ENCODE data around the gene DPF3. TPM values are rescaled to one million over a fixed set of nuclear protein-coding genes. Genes with fewer than 3 reads are reported as not detected.
"Not testable (repeated sequence)": the region's sequence is repeated elsewhere in the genome, so short reads cannot be mapped to it uniquely, and the experiment has no call there.

Gene DPF3
- total RNA-seq, 2 donors from 2014 or later = 0.78 to 4.0 TPM

- H3K27me3 ChIP-seq = no peaks in the 10 kb centered on the region
- no peak overlapping the region for H3K27ac ChIP-seq
- no peaks in the 10 kb centered on the region for H3K36me3 ChIP-seq (replicated peaks in 1 of 2; ENCODE audit: insufficient read depth in 1 of 2, low read depth in 2 of 2)
- DNase-seq (no peak), ATAC-seq (no peak)
- TF ChIP-seq POLR2A (IDR thresholded peaks at IDR 0.05) (no peak), CTCF (IDR thresholded peaks at IDR 0.05) (no peak)
- intact Hi-C loops (cut with DNase I) = no loop called here
- H3K9me3 ChIP-seq = no peaks in the 10 kb centered on the region
- 84 to 90% methylated on average over 9 of the region's 9 CpGs for WGBS, 2 donors
- H3K4me1 ChIP-seq = no peaks in the 10 kb centered on the region
- H3K4me3 ChIP-seq = no peak overlapping the region
Measured at GRCh38 chr14:72751276-72752033, 142.4 kb downstream of the DPF3 start.

- H3K36me3 ChIP-seq (replicated peaks in 1 of 2; ENCODE audit: insufficient read depth in 1 of 2, low read depth in 2 of 2); H3K9me3 ChIP-seq; H3K27me3 ChIP-seq; DNase-seq; intact Hi-C loops (cut with DNase I); H3K4me3 ChIP-seq; ATAC-seq; H3K4me1 ChIP-seq; H3K27ac ChIP-seq: not testable (repeated sequence)
- 84 to 92% methylated on average over 3 to 4 of the region's 4 CpGs for WGBS, 2 donors
Measured at GRCh38 chr14:72748921-72749320, 145.0 kb downstream of the DPF3 start.

- Histone ChIP-seq H3K27ac (no peak overlapping the region), H3K9me3 (no peaks in the 10 kb centered on the region), H3K4me1 (peaks cover 22% of the 10 kb centered on the region), H3K4me3 (no peak overlapping the region), H3K27me3 (no peaks in the 10 kb centered on the region), H3K36me3 (replicated peaks in 1 of 2; ENCODE audit: insufficient read depth in 1 of 2, low read depth in 2 of 2) (no peaks in the 10 kb centered on the region)
- TF ChIP-seq POLR2A (IDR thresholded peaks at IDR 0.05) (no peak), CTCF (IDR thresholded peaks at IDR 0.05) (no peak)
- 81% methylated on average over 3 of the region's 3 CpGs for WGBS, 2 donors
- DNase-seq (no peak), ATAC-seq (no peak)
- intact Hi-C loops (cut with DNase I) = no loop called here
Measured at GRCh38 chr14:72747652-72748051, 146.2 kb downstream of the DPF3 start.

GRCh38 chr14:72745991-72746980 is 147.6 kb downstream of the DPF3 start:
- Histone ChIP-seq H3K27me3 (no peaks in the 10 kb centered on the region), H3K4me3 (no peak overlapping the region), H3K9me3 (no peaks in the 10 kb centered on the region), H3K36me3 (replicated peaks in 1 of 2; ENCODE audit: insufficient read depth in 1 of 2, low read depth in 2 of 2) (no peaks in the 10 kb centered on the region), H3K4me1 (peaks cover 22% of the 10 kb centered on the region), H3K27ac (no peak overlapping the region)
- ATAC-seq (no peak), DNase-seq (no peak)
- TF ChIP-seq CTCF (IDR thresholded peaks at IDR 0.05) (no peak), POLR2A (IDR thresholded peaks at IDR 0.05) (no peak)
- intact Hi-C loops (cut with DNase I) = no loop called here
- 89% methylated on average over 19 to 20 of the region's 20 CpGs for WGBS, 2 donors

- Histone ChIP-seq H3K4me3 (no peak overlapping the region), H3K9me3 (no peaks in the 10 kb centered on the region), H3K4me1 (peaks cover 22% of the 10 kb centered on the region), H3K36me3 (replicated peaks in 1 of 2; ENCODE audit: insufficient read depth in 1 of 2, low read depth in 2 of 2) (no peaks in the 10 kb centered on the region), H3K27me3 (no peaks in the 10 kb centered on the region), H3K27ac (no peak overlapping the region)
- TF ChIP-seq POLR2A (IDR thresholded peaks at IDR 0.05) = no peak
- no peak for TF ChIP-seq CTCF (IDR thresholded peaks at IDR 0.05)
- DNase-seq (no peak), ATAC-seq (no peak)
- intact Hi-C loops (cut with DNase I) = no loop called here
- 71 to 73% methylated on average over 5 of the region's 5 CpGs for WGBS, 2 donors
Measured at GRCh38 chr14:72745546-72745945, 148.4 kb downstream of the DPF3 start.
